WTC11 (cell line): ENCODE measurements around the gene ZNF683.

Experiments
- ESRRA ChIP-seq: sonication (generic); formaldehyde crosslinking; IDR thresholded peaks from 2 replicates; pipeline ENCODE4 v1.8.1; 2022; ENCODE audit warnings: mild to moderate bottlenecking, missing genetic modification reagents, borderline replicate concordance
- GABPB1 ChIP-seq: sonication (generic); formaldehyde crosslinking; IDR thresholded peaks from 2 replicates; pipeline ENCODE4 v1.8.1; 2023; ENCODE audit warnings: mild to moderate bottlenecking, missing genetic modification reagents
- TCF7 ChIP-seq: sonication (generic); formaldehyde crosslinking; IDR thresholded peaks from 2 replicates; pipeline ENCODE4 v1.8.0; 2022; ENCODE audit warnings: mild to moderate bottlenecking, low read depth, missing genetic modification reagents, moderate library complexity
- ZNF138 ChIP-seq: sonication (generic); formaldehyde crosslinking; conservative IDR thresholded peaks from 2 replicates; pipeline ENCODE4 v1.8.1; 2022; ENCODE audit warnings: mild to moderate bottlenecking, moderate library complexity, missing genetic modification reagents
- ZNF263 ChIP-seq: sonication (generic); formaldehyde crosslinking; IDR thresholded peaks from 2 replicates; pipeline ENCODE4 v1.8.1; 2022; ENCODE audit warnings: low read depth, mild to moderate bottlenecking, moderate library complexity, missing genetic modification reagents
- TF ChIP-seq, protein P1 (sequence below): fragments of 200-600 bp; IDR thresholded peaks from 2 replicates; pipeline ENCODE4 v1.8.0; 2022; ENCODE audit warnings: antibody characterized with exemption
- TF ChIP-seq, protein P2 (sequence below): fragments of 250-450 bp; sonication (Bioruptor Pico); IDR thresholded peaks from 2 replicates; pipeline ENCODE4 v1.8.0; 2021; ENCODE audit warnings: mild to moderate bottlenecking
- TF ChIP-seq, protein P3 (sequence below): sonication (generic); formaldehyde crosslinking; IDR thresholded peaks from 2 replicates; pipeline ENCODE4 v1.8.1; 2023; ENCODE audit warnings: mild to moderate bottlenecking, missing genetic modification reagents, moderate library complexity
- TF ChIP-seq, protein P4 (sequence below): sonication (generic); formaldehyde crosslinking; IDR thresholded peaks from 2 replicates; pipeline ENCODE4 v1.8.0; 2022; ENCODE audit warnings: missing genetic modification reagents
- TF ChIP-seq, protein P5 (sequence below): sonication (generic); formaldehyde crosslinking; IDR thresholded peaks from 2 replicates; pipeline ENCODE4 v1.8.1; 2023; ENCODE audit warnings: mild to moderate bottlenecking, missing genetic modification reagents
- TF ChIP-seq, protein P6 (sequence below): fragments of 250-450 bp; sonication (Bioruptor Pico); IDR thresholded peaks from 2 replicates; pipeline ENCODE4 v1.9.0; 2021; ENCODE audit warnings: mild to moderate bottlenecking, borderline replicate concordance
- TF ChIP-seq, protein P7 (sequence below): sonication (generic); formaldehyde crosslinking; IDR thresholded peaks from 2 replicates; pipeline ENCODE4 v1.8.0; 2022; ENCODE audit warnings: mild to moderate bottlenecking, missing genetic modification reagents

DNA sequence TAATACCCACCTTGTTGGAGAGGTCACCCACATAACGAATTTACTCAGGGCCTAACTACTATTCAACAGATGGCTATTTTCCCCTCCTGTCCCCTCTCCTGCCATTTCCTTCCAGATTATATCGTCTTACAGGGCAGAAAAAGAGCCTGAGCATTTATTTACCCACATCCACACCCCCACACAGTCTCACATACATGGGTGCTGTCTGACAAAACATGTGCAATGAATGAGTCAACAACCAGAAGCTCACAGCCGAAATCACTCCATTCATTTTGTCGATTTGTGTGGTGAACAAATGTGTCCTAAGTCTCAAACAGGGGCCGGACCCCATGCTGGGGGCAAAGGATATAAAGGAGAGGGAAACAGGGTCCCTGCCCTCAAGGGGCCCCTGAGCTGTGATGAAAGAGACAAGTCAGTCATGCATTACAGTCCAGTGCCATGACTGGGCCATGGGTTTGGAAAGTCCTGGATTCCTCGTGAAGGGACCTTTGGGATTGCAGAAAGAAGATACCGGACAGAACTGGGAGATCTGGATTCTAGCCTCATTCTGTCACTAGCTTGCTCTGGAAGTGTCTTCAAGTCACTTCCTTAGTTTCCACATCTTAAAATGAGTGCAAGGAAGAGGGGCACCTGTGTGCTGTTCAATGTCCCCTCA is 16.4 kb upstream of the ZNF683 start:
- TF ChIP-seq ZNF138 (CRISPR knock-in tag) (no peak), ZNF263 (CRISPR knock-in tag) (no peak), TCF7 (CRISPR knock-in tag) (no peak), ESRRA (CRISPR knock-in tag) (no peak), GABPB1 (CRISPR knock-in tag) (no peak)
- TF ChIP-seq, protein P1, sequence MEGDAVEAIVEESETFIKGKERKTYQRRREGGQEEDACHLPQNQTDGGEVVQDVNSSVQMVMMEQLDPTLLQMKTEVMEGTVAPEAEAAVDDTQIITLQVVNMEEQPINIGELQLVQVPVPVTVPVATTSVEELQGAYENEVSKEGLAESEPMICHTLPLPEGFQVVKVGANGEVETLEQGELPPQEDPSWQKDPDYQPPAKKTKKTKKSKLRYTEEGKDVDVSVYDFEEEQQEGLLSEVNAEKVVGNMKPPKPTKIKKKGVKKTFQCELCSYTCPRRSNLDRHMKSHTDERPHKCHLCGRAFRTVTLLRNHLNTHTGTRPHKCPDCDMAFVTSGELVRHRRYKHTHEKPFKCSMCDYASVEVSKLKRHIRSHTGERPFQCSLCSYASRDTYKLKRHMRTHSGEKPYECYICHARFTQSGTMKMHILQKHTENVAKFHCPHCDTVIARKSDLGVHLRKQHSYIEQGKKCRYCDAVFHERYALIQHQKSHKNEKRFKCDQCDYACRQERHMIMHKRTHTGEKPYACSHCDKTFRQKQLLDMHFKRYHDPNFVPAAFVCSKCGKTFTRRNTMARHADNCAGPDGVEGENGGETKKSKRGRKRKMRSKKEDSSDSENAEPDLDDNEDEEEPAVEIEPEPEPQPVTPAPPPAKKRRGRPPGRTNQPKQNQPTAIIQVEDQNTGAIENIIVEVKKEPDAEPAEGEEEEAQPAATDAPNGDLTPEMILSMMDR = no peak
- TF ChIP-seq, protein P2, sequence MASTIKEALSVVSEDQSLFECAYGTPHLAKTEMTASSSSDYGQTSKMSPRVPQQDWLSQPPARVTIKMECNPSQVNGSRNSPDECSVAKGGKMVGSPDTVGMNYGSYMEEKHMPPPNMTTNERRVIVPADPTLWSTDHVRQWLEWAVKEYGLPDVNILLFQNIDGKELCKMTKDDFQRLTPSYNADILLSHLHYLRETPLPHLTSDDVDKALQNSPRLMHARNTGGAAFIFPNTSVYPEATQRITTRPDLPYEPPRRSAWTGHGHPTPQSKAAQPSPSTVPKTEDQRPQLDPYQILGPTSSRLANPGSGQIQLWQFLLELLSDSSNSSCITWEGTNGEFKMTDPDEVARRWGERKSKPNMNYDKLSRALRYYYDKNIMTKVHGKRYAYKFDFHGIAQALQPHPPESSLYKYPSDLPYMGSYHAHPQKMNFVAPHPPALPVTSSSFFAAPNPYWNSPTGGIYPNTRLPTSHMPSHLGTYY (CRISPR knock-in tag) = no peak
- TF ChIP-seq, protein P3, sequence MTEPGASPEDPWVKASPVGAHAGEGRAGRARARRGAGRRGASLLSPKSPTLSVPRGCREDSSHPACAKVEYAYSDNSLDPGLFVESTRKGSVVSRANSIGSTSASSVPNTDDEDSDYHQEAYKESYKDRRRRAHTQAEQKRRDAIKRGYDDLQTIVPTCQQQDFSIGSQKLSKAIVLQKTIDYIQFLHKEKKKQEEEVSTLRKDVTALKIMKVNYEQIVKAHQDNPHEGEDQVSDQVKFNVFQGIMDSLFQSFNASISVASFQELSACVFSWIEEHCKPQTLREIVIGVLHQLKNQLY (CRISPR knock-in tag) = no peak
- TF ChIP-seq, protein P4, sequence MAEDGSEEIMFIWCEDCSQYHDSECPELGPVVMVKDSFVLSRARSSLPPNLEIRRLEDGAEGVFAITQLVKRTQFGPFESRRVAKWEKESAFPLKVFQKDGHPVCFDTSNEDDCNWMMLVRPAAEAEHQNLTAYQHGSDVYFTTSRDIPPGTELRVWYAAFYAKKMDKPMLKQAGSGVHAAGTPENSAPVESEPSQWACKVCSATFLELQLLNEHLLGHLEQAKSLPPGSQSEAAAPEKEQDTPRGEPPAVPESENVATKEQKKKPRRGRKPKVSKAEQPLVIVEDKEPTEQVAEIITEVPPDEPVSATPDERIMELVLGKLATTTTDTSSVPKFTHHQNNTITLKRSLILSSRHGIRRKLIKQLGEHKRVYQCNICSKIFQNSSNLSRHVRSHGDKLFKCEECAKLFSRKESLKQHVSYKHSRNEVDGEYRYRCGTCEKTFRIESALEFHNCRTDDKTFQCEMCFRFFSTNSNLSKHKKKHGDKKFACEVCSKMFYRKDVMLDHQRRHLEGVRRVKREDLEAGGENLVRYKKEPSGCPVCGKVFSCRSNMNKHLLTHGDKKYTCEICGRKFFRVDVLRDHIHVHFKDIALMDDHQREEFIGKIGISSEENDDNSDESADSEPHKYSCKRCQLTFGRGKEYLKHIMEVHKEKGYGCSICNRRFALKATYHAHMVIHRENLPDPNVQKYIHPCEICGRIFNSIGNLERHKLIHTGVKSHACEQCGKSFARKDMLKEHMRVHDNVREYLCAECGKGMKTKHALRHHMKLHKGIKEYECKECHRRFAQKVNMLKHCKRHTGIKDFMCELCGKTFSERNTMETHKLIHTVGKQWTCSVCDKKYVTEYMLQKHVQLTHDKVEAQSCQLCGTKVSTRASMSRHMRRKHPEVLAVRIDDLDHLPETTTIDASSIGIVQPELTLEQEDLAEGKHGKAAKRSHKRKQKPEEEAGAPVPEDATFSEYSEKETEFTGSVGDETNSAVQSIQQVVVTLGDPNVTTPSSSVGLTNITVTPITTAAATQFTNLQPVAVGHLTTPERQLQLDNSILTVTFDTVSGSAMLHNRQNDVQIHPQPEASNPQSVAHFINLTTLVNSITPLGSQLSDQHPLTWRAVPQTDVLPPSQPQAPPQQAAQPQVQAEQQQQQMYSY (CRISPR knock-in tag) = no peak
- TF ChIP-seq, protein P5, sequence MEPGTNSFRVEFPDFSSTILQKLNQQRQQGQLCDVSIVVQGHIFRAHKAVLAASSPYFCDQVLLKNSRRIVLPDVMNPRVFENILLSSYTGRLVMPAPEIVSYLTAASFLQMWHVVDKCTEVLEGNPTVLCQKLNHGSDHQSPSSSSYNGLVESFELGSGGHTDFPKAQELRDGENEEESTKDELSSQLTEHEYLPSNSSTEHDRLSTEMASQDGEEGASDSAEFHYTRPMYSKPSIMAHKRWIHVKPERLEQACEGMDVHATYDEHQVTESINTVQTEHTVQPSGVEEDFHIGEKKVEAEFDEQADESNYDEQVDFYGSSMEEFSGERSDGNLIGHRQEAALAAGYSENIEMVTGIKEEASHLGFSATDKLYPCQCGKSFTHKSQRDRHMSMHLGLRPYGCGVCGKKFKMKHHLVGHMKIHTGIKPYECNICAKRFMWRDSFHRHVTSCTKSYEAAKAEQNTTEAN (CRISPR knock-in tag) = no peak
- TF ChIP-seq, protein P6, sequence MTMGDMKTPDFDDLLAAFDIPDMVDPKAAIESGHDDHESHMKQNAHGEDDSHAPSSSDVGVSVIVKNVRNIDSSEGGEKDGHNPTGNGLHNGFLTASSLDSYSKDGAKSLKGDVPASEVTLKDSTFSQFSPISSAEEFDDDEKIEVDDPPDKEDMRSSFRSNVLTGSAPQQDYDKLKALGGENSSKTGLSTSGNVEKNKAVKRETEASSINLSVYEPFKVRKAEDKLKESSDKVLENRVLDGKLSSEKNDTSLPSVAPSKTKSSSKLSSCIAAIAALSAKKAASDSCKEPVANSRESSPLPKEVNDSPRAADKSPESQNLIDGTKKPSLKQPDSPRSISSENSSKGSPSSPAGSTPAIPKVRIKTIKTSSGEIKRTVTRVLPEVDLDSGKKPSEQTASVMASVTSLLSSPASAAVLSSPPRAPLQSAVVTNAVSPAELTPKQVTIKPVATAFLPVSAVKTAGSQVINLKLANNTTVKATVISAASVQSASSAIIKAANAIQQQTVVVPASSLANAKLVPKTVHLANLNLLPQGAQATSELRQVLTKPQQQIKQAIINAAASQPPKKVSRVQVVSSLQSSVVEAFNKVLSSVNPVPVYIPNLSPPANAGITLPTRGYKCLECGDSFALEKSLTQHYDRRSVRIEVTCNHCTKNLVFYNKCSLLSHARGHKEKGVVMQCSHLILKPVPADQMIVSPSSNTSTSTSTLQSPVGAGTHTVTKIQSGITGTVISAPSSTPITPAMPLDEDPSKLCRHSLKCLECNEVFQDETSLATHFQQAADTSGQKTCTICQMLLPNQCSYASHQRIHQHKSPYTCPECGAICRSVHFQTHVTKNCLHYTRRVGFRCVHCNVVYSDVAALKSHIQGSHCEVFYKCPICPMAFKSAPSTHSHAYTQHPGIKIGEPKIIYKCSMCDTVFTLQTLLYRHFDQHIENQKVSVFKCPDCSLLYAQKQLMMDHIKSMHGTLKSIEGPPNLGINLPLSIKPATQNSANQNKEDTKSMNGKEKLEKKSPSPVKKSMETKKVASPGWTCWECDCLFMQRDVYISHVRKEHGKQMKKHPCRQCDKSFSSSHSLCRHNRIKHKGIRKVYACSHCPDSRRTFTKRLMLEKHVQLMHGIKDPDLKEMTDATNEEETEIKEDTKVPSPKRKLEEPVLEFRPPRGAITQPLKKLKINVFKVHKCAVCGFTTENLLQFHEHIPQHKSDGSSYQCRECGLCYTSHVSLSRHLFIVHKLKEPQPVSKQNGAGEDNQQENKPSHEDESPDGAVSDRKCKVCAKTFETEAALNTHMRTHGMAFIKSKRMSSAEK (CRISPR knock-in tag) = no peak
- TF ChIP-seq, protein P7, sequence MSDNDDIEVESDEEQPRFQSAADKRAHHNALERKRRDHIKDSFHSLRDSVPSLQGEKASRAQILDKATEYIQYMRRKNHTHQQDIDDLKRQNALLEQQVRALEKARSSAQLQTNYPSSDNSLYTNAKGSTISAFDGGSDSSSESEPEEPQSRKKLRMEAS (CRISPR knock-in tag) = no peak
